ENCODE data around the gene UXS1. TPM values are rescaled to one million over a fixed set of nuclear protein-coding genes. Genes with fewer than 3 reads are reported as not detected.
"Not testable (repeated sequence)": the region's sequence is repeated elsewhere in the genome, so short reads cannot be mapped to it uniquely, and the experiment has no call there.

The UXS1 gene
- 29.3 and 35.6 TPM in 2 replicates for total RNA-seq

DNA sequence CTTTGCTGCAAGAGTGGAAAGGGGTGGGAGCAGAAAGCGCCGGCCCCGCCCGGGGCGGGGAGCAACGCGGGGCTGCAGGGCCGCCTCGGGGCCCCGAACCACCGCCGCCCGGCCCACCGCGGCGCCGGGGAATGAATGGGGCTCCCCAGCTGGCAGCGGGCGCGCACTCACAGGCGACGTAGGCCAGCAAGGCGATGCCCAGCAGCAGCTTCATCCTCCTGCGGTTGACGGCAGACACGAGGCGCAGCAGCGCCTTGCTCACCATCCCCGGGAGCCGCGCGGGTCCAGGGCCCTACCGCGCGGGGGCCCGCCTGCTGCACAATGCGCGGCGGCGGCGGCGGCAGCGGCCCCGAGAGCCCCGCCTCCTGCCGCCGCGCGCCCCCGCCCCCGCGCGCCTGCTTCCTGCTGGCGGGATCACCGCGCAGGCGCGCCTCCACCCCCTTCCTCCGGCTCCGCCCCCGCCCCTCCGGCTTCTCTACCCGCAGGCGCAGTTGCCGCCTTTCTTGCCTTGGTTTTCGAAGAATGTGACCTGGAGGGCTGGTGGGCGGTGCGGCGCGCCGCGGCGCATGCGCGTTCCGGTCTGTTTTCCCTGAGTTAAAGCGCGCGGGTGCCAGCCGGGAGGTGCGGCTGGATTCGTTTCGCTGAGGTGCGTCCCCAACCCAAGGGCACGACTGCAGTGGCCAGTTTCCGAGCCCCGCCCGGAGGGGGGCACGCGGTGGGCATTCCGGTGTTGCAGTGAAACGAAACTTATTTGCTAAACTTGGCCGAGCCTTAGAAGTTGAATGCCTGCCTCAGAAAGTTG lies at the start of gene UXS1:
Gene UXS1, minus strand, starts transcription at position 325 of the 802 bp plus-strand sequence. Its CDS starts 60 bp downstream, at position 265.
- DNase-seq (ENCODE audit: low read depth, low spot score): peak; percentile 85

DNA sequence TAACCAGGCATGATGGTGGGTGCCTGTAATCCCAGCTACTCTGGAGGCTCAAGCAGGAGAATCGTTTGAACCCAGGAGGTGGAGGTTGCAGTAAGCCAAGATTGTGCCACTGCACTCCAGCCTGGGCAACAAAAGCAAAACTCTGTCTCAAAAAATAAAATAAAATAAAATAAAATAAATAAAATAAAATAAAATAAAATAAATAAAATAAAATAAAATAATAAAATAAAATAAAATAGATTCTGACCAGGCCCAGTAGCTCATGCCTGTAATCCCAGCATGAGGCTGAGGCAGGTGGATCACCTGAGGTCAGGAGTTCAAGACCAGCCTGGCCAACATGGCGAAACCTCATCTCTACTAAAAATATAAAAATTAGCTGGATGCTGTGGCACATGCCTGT lies 45.4 kb upstream of the UXS1 start:
- DNase-seq (ENCODE audit: low read depth, low spot score): not testable (repeated sequence)

DNA sequence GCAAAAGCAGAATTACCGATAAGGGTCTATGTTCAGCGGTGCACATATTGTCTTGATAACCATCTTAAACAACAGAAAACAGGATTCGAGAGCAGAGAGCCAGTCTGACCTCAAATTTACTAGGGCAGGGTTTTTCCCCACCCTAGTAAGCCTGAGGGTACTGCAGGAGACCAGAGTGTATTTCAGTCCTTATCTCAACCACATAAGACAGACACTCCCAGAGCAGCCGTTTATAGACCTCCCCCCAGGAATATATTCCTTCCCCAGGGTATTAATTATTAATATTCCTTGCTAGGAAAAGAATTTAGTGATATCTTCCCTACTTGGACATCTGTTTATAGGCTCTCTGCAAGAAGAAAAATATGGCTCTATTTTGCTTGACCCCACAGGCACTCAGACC lies 41.3 kb upstream of the UXS1 start:
- not testable (repeated sequence) for DNase-seq (ENCODE audit: low read depth, low spot score)

DNA sequence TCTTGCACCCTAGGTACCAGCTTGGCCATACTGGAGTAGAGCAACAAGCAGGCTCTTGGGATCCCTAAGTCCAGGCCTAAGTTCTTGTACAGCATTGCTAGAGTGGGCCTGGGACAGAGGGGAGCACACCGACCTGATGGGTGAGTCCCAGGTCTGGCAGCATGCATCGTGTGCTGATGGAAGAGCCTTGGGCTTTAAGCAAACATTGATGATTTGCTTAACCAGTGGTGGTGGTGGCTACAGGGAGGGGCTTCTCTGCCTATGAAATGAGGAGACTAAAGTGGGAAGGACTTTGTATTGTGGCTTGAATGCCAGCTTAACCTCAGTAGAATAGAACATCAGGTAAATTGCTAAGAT lies 39.2 kb upstream of the UXS1 start:
- no peak for DNase-seq (ENCODE audit: low read depth, low spot score)

DNA sequence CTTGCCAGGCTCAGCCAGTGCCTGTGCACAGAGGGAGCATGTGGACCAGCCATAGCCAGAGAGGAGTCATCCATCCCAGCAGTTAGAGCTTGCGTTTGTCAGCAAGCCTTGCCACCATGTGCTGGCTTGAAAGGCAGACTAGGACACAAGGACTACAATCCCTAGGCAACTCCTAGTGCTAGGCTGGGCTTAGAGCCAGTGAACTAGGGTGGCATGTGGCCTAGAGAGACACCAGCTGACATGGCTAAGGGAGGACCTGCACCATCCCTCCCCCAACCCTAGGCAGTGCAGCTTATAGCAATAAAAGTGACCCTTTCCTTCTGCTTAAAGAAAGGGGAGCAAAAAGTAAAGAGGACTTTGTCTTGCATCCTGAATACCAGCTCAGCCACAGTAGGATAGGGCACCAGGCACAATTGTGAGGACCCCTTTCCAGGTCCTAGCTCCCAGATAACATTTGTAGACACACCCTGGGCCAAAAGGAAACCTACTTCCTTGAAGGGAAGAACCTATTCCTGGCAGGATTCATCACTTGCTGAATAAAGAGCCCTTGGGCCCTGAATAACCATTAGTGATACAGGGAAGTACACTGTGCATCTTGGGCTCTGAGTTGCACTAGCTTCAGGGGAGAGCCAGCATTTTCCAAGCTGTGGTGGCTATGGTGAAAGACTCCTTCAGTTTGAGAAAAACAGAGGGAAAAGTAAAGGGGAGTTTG lies 38.7 kb upstream of the UXS1 start:
- no peak for DNase-seq (ENCODE audit: low read depth, low spot score)

DNA sequence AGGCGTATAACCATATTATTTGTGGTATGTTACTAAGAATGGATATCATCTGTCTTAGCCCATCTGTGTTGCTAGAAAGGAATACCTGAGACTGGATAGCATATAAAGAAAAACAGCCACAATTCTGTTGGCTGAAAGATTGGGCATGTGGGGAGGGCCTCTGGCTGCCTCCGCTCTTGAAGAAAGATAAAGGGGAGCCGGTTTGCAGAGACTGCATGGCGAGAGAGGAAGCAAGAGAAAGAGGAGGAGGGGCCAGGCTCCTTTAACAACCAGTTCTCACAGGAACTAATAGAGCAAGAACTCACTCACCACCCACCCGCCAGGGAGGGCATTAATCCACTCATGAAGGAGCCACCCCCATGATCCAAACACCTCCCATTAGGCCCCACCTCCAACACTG lies 29.2 kb upstream of the UXS1 start:
- DNase-seq (ENCODE audit: low read depth, low spot score): no peak

DNA sequence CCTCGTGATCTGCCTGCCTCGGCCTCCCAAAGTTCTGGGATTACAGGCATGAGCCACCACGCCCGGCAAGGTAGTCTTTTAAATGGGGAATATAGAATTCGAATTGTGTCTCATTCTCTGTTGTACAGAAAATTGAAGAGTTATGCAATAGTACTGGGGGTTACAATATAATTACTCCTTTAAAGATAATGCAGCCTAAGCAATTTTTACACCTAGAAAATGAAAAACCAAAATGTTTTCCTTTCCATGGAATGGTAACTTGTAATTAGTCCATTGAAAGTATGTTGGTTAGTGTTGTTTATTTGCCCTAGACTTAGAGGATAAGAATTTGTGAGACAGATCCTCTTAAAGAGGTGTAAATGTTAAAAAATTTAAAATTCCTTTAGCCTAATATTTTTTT lies 28.0 kb upstream of the UXS1 start:
- not testable (repeated sequence) for DNase-seq (ENCODE audit: low read depth, low spot score)

GRCh38 chr2:106219813-106220212 lies 25.7 kb upstream of the UXS1 start:
- no peak for DNase-seq (ENCODE audit: low read depth, low spot score)

DNA sequence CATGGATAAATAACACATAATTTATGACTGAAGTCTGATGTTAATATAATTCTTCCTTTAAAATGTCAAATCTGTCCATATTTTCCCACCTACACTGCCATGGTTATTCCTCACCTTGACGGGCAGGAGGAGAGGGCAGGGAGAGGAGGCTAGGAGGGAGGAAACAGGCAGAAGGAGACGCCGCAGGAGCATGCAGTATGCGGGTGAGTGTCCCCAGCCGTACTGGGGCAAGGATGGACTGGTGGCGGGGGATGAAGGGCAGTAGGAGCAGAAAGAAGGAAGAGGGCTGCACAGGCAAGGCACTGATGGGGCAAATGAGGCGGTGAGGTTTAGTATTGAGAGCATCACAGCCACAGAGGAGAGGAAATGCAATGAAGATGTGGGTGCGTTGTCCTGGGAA lies 25.1 kb upstream of the UXS1 start:
- not testable (repeated sequence) for DNase-seq (ENCODE audit: low read depth, low spot score)

DNA sequence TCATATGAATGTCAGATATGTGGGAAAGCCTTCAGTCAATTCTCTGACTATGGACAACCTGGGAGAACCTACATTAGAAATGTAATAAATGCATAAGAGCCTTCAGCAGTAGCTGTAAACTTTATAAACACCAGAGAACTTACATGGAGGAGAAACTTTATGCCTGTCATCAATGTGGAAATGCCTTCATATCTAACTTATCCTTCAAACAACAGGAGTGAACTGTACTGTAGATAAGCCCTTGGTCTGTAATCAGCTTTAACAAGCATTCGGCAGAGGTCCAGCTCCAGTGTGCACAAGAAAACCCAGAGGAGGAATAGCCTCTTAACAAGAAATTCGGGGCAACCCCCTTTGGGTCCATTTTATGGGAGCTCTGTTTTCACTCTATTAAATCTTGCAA lies 14.8 kb upstream of the UXS1 start:
- DNase-seq (ENCODE audit: low read depth, low spot score): no peak

GRCh38 chr2:106208399-106208798 lies 14.3 kb upstream of the UXS1 start:
- DNase-seq (ENCODE audit: low read depth, low spot score): no peak

DNA sequence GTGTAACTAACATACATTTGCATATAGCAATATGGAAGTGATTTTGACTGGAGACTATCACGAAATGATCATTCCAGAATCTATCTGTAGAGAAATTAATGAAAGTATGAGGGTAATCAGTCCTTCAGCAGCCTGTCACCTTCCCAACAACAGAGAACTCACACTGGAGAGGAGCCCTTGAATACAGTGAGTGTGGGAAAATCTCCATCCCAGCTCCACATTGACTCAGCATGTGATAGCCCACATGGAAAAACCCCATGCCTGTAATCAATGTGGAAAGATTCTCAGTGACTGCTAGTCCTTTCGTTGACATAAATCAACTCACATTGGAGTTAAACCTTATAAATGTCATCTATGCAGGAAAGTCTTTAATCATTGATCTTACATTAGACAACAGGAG lies 13.1 kb upstream of the UXS1 start:
- no peak for DNase-seq (ENCODE audit: low read depth, low spot score)

- DNase-seq (ENCODE audit: low read depth, low spot score): no peak
Observed at GRCh38 chr2:106205488-106205887, 11.4 kb upstream of the UXS1 start.

DNA sequence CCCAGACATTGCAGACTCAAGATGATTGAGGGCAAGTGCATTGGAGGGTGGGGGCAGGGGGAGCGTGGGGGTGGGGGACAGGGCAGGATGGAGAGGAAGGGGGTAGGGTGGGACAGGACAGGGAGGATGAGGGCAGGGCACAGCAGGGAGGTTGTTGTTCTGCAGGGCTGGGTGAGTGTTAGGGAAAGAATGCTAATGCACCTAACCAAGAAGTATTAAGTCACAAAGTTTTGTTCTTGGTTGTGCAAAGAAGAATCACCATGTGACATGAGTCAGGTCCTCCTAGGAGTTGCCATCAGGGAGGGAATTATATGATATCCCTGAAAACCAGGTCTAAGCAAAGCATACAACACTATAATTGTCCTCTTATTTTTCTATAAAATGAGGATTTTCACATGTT lies 10.4 kb upstream of the UXS1 start:
- not testable (repeated sequence) for DNase-seq (ENCODE audit: low read depth, low spot score)

- no peak for DNase-seq (ENCODE audit: low read depth, low spot score)
Observed at GRCh38 chr2:106201661-106202060, 7.6 kb upstream of the UXS1 start.

DNA sequence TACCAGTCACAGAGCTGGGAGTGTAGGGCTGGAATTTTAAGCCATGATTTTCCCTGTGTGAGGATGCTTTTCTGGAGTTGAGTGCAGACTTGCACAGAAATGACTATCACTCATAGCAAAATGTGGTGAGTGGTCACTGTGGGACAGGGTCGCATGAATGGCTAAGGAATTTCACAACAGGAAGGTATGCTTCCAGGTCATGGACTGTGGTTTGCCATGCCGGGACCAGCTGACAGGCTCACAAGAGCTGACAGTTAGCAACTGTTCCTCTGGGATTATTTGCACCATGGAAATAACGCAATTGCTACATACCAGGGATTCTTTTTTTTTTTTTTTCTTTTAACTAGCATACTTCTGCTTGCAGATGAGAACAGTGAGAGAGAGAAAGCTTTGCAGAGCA lies 3.8 kb upstream of the UXS1 start:
- DNase-seq (ENCODE audit: low read depth, low spot score): no peak

- DNase-seq (ENCODE audit: low read depth, low spot score): no peak
Observed at GRCh38 chr2:106195981-106196380, 1.9 kb upstream of the UXS1 start.

DNA sequence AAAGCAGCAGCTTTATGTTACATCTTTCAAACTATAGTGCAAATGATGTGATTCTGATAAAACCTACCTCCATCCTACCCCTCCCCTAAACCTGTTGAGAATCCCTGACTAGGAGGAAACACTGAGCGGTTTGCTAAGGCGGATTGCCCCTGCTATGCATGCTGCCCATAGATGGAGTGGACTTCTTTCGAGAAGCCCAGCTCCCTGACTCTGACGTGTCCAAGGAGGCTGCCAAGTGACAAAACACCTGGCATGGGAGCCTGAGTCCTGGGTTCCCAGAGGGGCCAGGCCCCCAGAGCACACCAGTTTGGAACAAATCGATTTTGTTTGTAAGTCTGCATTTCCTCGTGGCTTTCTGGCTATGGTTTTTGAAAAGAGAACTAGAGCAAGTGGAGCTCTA lies 1.4 kb upstream of the UXS1 start:
- DNase-seq (ENCODE audit: low read depth, low spot score): no peak

- no peak for DNase-seq (ENCODE audit: low read depth, low spot score)
Observed at GRCh38 chr2:106193690-106193976, 468 bp downstream of the UXS1 start.

DNA sequence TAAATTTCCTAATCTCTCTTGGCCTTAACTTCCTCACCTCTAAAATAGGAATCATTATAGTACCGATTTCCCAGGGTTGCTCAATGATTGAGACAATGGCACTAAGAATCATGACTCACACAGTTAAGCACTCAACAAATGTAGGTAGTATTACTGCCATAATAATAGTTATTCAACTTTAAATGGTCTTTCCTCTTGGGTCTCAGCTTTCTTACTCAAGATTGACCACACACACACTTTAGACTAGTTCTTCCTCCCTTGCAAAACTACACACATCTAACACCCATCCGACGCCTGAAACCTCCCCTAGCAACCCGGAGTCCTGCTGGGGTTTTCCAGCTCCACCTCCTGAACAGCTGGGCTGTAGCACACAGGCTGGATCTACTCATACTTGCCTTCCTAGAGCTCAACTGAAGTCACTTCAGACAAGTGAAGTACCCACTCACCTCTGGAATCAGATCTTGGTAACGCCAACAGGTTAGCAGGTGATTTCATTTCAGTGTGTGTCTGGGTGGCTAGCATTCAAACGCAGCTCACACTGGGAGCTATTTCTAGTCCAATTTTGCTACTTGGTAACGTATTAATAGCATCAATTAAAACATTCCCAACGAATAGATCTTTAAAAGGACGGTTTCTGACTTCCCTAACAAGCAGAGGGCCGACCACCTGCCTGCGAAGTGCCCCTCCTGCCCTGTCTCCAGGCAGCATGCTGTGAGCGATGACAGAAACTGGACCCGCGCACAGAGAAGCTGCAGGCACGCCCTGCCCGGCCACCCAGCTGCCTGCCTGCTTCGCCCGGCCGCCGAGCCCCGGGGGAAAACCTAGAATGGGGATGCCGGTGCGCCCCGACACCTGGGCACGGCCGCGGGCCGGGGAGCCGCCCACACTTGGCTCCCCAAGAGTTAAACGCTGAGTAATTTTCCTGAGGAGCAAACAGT lies 1.1 kb downstream of the UXS1 start:
- DNase-seq (ENCODE audit: low read depth, low spot score): peak; percentile 13

GRCh38 chr2:106191511-106192016 lies 2.5 kb downstream of the UXS1 start:
- DNase-seq (ENCODE audit: low read depth, low spot score): no peak

Measured in pulmonary artery endothelial cell (primary cell).